GM12891 (cell line): Measurements from ENCODE around the gene FOXE3.

ENCODE experiments used
- PAX5 ChIP-seq: IDR thresholded peaks from 2 replicates; pipeline ENCODE4 v1.6.1; 2011; ENCODE audit warnings: low read length, moderate library complexity, mild to moderate bottlenecking; ENCODE audit not compliant: insufficient read depth, severe bottlenecking
- POLR2A ChIP-seq: IDR thresholded peaks from 2 replicates; pipeline ENCODE4 v1.6.1; 2011; ENCODE audit warnings: low read depth, low read length, control low read depth
- POLR2AphosphoS5 ChIP-seq: IDR thresholded peaks from 2 replicates; pipeline ENCODE4 v1.6.1; 2011; ENCODE audit warnings: low read depth, low read length, control low read depth
- SPI1 ChIP-seq: IDR thresholded peaks from 2 replicates; pipeline ENCODE4 v1.6.1; 2011; ENCODE audit warnings: low read depth, low read length, control low read depth
- TAF1 ChIP-seq: IDR thresholded peaks from 2 replicates; pipeline ENCODE4 v1.6.1; 2011; ENCODE audit warnings: low read depth, low read length, control low read depth

DNA sequence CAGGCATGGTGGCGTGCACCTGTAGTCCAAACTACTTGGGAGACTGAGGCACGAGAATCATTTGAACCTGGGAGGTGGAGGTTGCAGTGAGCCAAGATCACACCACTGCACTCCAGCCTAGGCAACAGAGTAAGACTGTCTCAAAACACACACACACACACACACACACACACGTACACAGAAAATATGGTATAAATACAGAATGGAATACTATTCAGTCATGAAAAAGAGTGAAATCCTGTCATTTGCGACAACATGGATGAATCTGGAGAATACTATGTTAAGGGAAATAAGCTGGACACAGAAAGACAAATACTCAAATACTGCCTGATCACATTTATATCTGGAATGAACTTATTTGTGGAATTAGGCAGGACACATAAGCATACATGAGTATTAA, 40.2 kb downstream of the FOXE3 start:
- no peak for TF ChIP-seq POLR2A
- no peak for TF ChIP-seq TAF1
- TF ChIP-seq POLR2AphosphoS5 = no peak
- no peak for TF ChIP-seq SPI1
- no peak for TF ChIP-seq PAX5
